GM12875 (cell line): ENCODE results near the gene SLC5A12.

ENCODE experiments used
- H3K4me3 ChIP-seq: one replicate; pipeline ENCODE4 v1.5.1; 2011; ENCODE audit warnings: low read depth, low read length, control low read depth
- CTCF ChIP-seq: IDR thresholded peaks from 2 replicates; pipeline ENCODE4 v1.5.1; 2011; ENCODE audit warnings: low read depth, mild to moderate bottlenecking, control low read depth, inconsistent platforms, low read length, moderate library complexity, borderline replicate concordance; ENCODE audit not compliant: insufficient read depth

SLC5A12 gene

GRCh38 chr11:26719998-26720397, 1.9 kb downstream of the SLC5A12 start:
- no peak for TF ChIP-seq CTCF

GRCh38 chr11:26719289-26719973, 2.4 kb downstream of the SLC5A12 start:
- no peak for TF ChIP-seq CTCF
- H3K4me3 ChIP-seq, result no peak overlapping the region

More at GRCh38 chr11:26719998-26720397, 1.9 kb downstream of the SLC5A12 start:
- no peak overlapping the region for H3K4me3 ChIP-seq

- no peak for TF ChIP-seq CTCF
These were observed 4.1 kb downstream of the SLC5A12 start for GRCh38 chr11:26717771-26718170.

GRCh38 chr11:26715133-26715532, 6.7 kb downstream of the SLC5A12 start:
- no peak for TF ChIP-seq CTCF
- H3K4me3 ChIP-seq, result no peak overlapping the region

More at GRCh38 chr11:26717771-26718170, 4.1 kb downstream of the SLC5A12 start:
- H3K4me3 ChIP-seq, result no peak overlapping the region

GRCh38 chr11:26712497-26712896, 9.4 kb downstream of the SLC5A12 start:
- H3K4me3 ChIP-seq, result no peak overlapping the region
- TF ChIP-seq CTCF, result no peak

GRCh38 chr11:26710489-26710888, 11.4 kb downstream of the SLC5A12 start:
- no peak for TF ChIP-seq CTCF
- H3K4me3 ChIP-seq, result no peak overlapping the region

- no peak for TF ChIP-seq CTCF
- H3K4me3 ChIP-seq, result no peak overlapping the region
These were observed 13.0 kb downstream of the SLC5A12 start for GRCh38 chr11:26708736-26709456.
